SW 1271 (cell line): Measurements from ENCODE around the gene SPAG9.
"Not testable (repeated sequence)": the region's sequence is repeated elsewhere in the genome, so short reads cannot be mapped to it uniquely, and the experiment has no call there.

Experiments used
- DNase-seq, 2 experiments: peaks; one replicate each; lab custom pipeline; 2025; lab: John Stamatoyannopoulos, UW

The SPAG9 gene

GRCh38 chr17:51132964-51133319 is 12.3 kb upstream of the SPAG9 start:
- no peak for DNase-seq

GRCh38 chr17:51128076-51128475 is 7.4 kb upstream of the SPAG9 start:
- DNase-seq = no peak

GRCh38 chr17:51124640-51125503 is 4.2 kb upstream of the SPAG9 start:
- DNase-seq = no peak

GRCh38 chr17:51122473-51123115 is 1.9 kb upstream of the SPAG9 start:
- DNase-seq = not testable (repeated sequence)

- peak; percentile 91 to 92 for DNase-seq
These were observed 1.2 kb upstream of the SPAG9 start for GRCh38 chr17:51121620-51122472.

GRCh38 chr17:51120357-51120738 is 320 bp downstream of the SPAG9 start:
- DNase-seq = no peak

GRCh38 chr17:51119415-51120356 is 982 bp downstream of the SPAG9 start:
- peak in 1 of 2 experiments; percentile 61 for DNase-seq

GRCh38 chr17:51118330-51119195 is 2.1 kb downstream of the SPAG9 start:
- no peak for DNase-seq

GRCh38 chr17:51115179-51115578 is 5.5 kb downstream of the SPAG9 start:
- DNase-seq = no peak

GRCh38 chr17:51112303-51113222 is 8.1 kb downstream of the SPAG9 start:
- not testable (repeated sequence) for DNase-seq

- DNase-seq = no peak
These were observed 12.9 kb downstream of the SPAG9 start for GRCh38 chr17:51107778-51108177.

- DNase-seq = no peak
These were observed 17.2 kb downstream of the SPAG9 start for GRCh38 chr17:51103451-51103850.

GRCh38 chr17:51103050-51103449 is 17.6 kb downstream of the SPAG9 start:
- no peak for DNase-seq

GRCh38 chr17:51097708-51098446 is 22.8 kb downstream of the SPAG9 start:
- DNase-seq = no peak

GRCh38 chr17:51091635-51092034 is 29.0 kb downstream of the SPAG9 start:
- DNase-seq = no peak

GRCh38 chr17:51088868-51089267 is 31.8 kb downstream of the SPAG9 start:
- DNase-seq = not testable (repeated sequence)

GRCh38 chr17:51088287-51088686 is 32.4 kb downstream of the SPAG9 start:
- DNase-seq = no peak

- DNase-seq = no peak
These were observed 33.5 kb downstream of the SPAG9 start for GRCh38 chr17:51087072-51087757.
